ENCODE data around the gene FAM3B.

The FAM3B gene, protein sequence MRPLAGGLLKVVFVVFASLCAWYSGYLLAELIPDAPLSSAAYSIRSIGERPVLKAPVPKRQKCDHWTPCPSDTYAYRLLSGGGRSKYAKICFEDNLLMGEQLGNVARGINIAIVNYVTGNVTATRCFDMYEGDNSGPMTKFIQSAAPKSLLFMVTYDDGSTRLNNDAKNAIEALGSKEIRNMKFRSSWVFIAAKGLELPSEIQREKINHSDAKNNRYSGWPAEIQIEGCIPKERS

DNA sequence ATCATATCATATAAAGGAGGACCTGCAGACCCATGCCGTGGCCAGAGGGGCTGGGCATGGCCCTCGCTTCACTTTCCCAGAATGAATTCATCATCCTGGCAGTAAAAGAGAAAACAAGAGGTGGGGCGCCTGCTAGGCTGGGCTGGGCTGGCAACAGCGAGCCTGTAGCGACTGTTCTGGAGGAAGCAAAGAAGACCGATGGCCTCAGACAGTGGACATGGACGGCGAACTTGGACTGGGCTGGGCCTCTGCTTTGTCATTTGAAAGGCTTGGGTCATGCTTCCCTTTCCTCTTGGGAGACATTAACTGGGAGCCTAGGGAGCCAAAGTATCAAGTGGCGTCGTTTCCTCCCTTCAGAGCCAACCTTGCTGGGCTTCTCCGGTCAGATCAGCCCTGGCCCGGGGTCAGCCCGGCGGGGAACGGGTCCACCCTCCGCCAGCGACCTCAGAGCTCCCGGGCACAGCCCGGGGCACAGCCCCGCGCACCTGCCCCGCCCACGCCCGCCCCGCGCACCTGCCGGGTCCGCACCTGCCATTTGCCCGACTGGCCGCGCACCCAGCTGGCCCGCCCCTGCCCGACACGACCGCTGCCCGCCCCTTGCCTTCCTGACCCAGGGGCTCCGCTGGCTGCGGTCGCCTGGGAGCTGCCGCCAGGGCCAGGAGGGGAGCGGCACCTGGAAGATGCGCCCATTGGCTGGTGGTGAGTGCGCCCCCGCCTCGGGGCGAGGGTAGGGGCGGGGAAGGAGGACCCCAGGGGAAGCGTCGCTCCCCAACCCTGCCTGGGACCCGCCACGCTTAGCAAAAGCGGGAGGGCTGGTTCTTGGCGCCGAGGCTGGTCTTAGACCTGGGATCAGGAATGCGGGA lies at the start of gene FAM3B:
FAM3B (plus strand) TSS at position 602 of the 863 bp plus-strand sequence; CDS start at position 681, 79 bp downstream.
- TF ChIP-seq, protein P1, sequence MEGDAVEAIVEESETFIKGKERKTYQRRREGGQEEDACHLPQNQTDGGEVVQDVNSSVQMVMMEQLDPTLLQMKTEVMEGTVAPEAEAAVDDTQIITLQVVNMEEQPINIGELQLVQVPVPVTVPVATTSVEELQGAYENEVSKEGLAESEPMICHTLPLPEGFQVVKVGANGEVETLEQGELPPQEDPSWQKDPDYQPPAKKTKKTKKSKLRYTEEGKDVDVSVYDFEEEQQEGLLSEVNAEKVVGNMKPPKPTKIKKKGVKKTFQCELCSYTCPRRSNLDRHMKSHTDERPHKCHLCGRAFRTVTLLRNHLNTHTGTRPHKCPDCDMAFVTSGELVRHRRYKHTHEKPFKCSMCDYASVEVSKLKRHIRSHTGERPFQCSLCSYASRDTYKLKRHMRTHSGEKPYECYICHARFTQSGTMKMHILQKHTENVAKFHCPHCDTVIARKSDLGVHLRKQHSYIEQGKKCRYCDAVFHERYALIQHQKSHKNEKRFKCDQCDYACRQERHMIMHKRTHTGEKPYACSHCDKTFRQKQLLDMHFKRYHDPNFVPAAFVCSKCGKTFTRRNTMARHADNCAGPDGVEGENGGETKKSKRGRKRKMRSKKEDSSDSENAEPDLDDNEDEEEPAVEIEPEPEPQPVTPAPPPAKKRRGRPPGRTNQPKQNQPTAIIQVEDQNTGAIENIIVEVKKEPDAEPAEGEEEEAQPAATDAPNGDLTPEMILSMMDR (IDR thresholded peaks at IDR 0.05; ENCODE audit: low read depth, low read length) = no peak
- no peak for TF ChIP-seq EZH2phosphoT487 (IDR thresholded peaks at IDR 0.05; ENCODE audit: low read depth)
- H4K20me1 ChIP-seq (ENCODE audit: insufficient read depth, low read length) = no peaks in the 10 kb centered on the region
- no peak within 1 kb of the TSS for H2AFZ ChIP-seq (ENCODE audit: low read depth, low read length)
- H3K27me3 ChIP-seq (ENCODE audit: low read depth, low read length) = no peaks in the 10 kb centered on the region
- H3K79me2 ChIP-seq (ENCODE audit: low read length) = no peaks in the 10 kb centered on the region
- no peak within 1 kb of the TSS for H3K4me3 ChIP-seq (ENCODE audit: low read length)
- no peaks in the 10 kb centered on the region for H3K4me1 ChIP-seq (ENCODE audit: low read length)
- no peak within 1 kb of the TSS for H3K27ac ChIP-seq (ENCODE audit: low read length)
- no peak within 1 kb of the TSS for H3K9ac ChIP-seq (ENCODE audit: low read length)
- no peaks in the 10 kb centered on the region; the same call in 1 of the 2 replicates for H3K9me3 ChIP-seq (ENCODE audit: insufficient read depth, low read length)
- H3K36me3 ChIP-seq (replicated peaks; ENCODE audit: low read depth, low read length) = no peaks in the 10 kb centered on the region
- no peak within 1 kb of the TSS for H3K4me2 ChIP-seq (ENCODE audit: low read length)

DNA sequence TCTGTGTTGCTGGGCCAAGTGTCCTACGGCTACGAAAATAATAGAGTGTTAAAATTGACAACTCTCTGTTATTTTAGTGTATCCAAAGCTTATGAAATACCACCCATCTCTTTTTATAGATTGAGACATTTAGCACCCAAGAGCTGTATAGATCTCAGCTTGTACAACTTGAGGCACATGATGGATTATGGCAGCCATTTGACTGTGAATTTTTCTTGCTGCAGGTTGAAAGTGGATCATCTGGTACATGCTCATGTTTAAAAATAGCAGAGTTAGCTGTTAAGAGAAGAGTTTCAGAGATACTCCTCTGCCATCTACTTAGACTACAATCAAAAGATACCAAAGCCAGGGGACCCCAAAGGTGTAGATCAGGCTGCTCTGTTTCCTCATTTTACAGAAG lies 49.3 kb upstream of the FAM3B start:
- no peak overlapping the region for H3K4me3 ChIP-seq (ENCODE audit: low read length)
- no peak overlapping the region for H3K4me2 ChIP-seq (ENCODE audit: low read length)
- no peak overlapping the region for H3K27ac ChIP-seq (ENCODE audit: low read length)
- no peaks in the 10 kb centered on the region for H3K36me3 ChIP-seq (replicated peaks; ENCODE audit: low read depth, low read length)
- no peaks in the 10 kb centered on the region for H3K4me1 ChIP-seq (ENCODE audit: low read length)
- no peaks in the 10 kb centered on the region for H3K79me2 ChIP-seq (ENCODE audit: low read length)
- TF ChIP-seq, protein P1 (IDR thresholded peaks at IDR 0.05; ENCODE audit: low read depth, low read length) = no peak
- TF ChIP-seq EZH2phosphoT487 (IDR thresholded peaks at IDR 0.05; ENCODE audit: low read depth) = no peak
- no peak overlapping the region for H2AFZ ChIP-seq (ENCODE audit: low read depth, low read length)
- H3K9ac ChIP-seq (ENCODE audit: low read length) = no peak overlapping the region
- H4K20me1 ChIP-seq (ENCODE audit: insufficient read depth, low read length) = no peaks in the 10 kb centered on the region
- no peaks in the 10 kb centered on the region for H3K9me3 ChIP-seq (ENCODE audit: insufficient read depth, low read length)
- no peaks in the 10 kb centered on the region for H3K27me3 ChIP-seq (ENCODE audit: low read depth, low read length)

DNA sequence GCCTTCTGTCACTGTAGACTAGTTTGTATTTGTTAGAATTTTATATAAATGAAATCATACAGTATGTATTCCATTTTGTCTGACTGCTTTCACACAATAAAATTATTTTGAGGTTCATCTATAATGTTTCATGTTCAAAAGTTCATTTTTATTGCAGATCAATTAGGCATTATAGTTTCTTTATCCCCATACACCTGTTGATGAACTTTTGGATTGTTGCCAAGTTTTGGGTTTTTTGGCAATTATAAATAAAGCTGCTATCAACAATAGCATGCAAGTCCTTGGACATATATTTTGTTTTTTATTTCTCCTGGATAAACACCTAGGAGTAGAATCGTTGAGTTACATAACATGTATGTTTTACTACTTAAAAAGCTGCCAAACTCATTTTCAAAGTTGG lies 47.1 kb upstream of the FAM3B start:
- Histone ChIP-seq H3K4me2 (ENCODE audit: low read length) (no peak overlapping the region), H2AFZ (ENCODE audit: low read depth, low read length) (no peak overlapping the region), H3K4me3 (ENCODE audit: low read length) (no peak overlapping the region), H3K79me2 (ENCODE audit: low read length) (no peaks in the 10 kb centered on the region), H4K20me1 (ENCODE audit: insufficient read depth, low read length) (no peaks in the 10 kb centered on the region), H3K4me1 (ENCODE audit: low read length) (no peaks in the 10 kb centered on the region), H3K9me3 (ENCODE audit: insufficient read depth, low read length) (no peaks in the 10 kb centered on the region), H3K36me3 (replicated peaks; ENCODE audit: low read depth, low read length) (no peaks in the 10 kb centered on the region), H3K9ac (ENCODE audit: low read length) (no peak overlapping the region), H3K27ac (ENCODE audit: low read length) (no peak overlapping the region), H3K27me3 (ENCODE audit: low read depth, low read length) (no peaks in the 10 kb centered on the region)
- no peak for TF ChIP-seq EZH2phosphoT487 (IDR thresholded peaks at IDR 0.05; ENCODE audit: low read depth)
- TF ChIP-seq, protein P1 (IDR thresholded peaks at IDR 0.05; ENCODE audit: low read depth, low read length) = no peak

DNA sequence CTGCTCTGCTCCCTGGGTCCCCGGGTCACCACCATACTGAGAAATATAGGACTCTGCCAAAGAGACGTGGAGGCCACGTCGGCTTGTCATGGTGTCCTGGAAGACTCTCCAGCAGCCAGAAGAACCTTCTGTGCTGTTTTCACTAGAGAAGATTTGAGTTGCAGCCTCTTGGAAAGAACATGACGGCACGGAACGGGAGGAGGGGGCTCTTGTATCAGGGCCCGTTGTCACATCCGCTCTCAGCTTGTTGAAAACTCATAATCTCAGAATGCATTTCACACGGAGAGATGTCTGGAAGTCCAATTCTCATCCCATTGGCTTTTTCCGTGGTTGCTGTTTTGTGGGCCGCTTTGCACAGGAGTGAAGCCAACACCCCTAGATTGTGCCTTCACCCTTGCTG lies 39.4 kb upstream of the FAM3B start:
- Histone ChIP-seq H3K27ac (ENCODE audit: low read length) (no peak overlapping the region), H4K20me1 (ENCODE audit: insufficient read depth, low read length) (no peaks in the 10 kb centered on the region), H3K9me3 (ENCODE audit: insufficient read depth, low read length) (no peaks in the 10 kb centered on the region), H3K36me3 (replicated peaks; ENCODE audit: low read depth, low read length) (no peaks in the 10 kb centered on the region), H3K9ac (ENCODE audit: low read length) (no peak overlapping the region), H3K4me1 (ENCODE audit: low read length) (no peaks in the 10 kb centered on the region), H3K27me3 (ENCODE audit: low read depth, low read length) (peaks cover 18% of the 10 kb centered on the region; the same call in 1 of the 2 replicates), H3K4me2 (ENCODE audit: low read length) (no peak overlapping the region), H3K79me2 (ENCODE audit: low read length) (no peaks in the 10 kb centered on the region), H3K4me3 (ENCODE audit: low read length) (no peak overlapping the region), H2AFZ (ENCODE audit: low read depth, low read length) (no peak overlapping the region)
- no peak for TF ChIP-seq EZH2phosphoT487 (IDR thresholded peaks at IDR 0.05; ENCODE audit: low read depth)
- TF ChIP-seq, protein P1 (IDR thresholded peaks at IDR 0.05; ENCODE audit: low read depth, low read length) = no peak

All from OCI-LY3 (cell line).